Effector CD4-positive, alpha-beta T cell (primary cell): ENCODE results near the gene EVX2.

Experiments used
- DNase-seq: peaks from one replicate; pipeline ENCODE4 v3.0.0-alpha.2; 2020

EVX2 gene

GRCh38 chr2:176039375-176039774 lies 44.4 kb downstream of the EVX2 start:
- no peak for DNase-seq

GRCh38 chr2:176038694-176039093 lies 45.1 kb downstream of the EVX2 start:
- DNase-seq = no peak

GRCh38 chr2:176035013-176035691 lies 48.6 kb downstream of the EVX2 start:
- no peak for DNase-seq

- DNase-seq = no peak
These were observed 56.0 kb downstream of the EVX2 start for GRCh38 chr2:176027806-176028205.
